Stimulated activated CD8-positive, alpha-beta memory T cell treated with anti-CD3 and anti-CD28 coated beads, Interleukin-12 subunit alpha, Interleukin-12 subunit beta, amount 100 ng/mL, for 24 hours (primary cell): ENCODE measurements around the gene SENP7.
"Not testable (repeated sequence)": the region's sequence is repeated elsewhere in the genome, so short reads cannot be mapped to it uniquely, and the experiment has no call there.

Source experiments
- DNase-seq: peaks from one replicate; pipeline ENCODE4 v3.0.0-alpha.2; 2020; ENCODE audit errors: extremely low read depth

SENP7 gene

DNA sequence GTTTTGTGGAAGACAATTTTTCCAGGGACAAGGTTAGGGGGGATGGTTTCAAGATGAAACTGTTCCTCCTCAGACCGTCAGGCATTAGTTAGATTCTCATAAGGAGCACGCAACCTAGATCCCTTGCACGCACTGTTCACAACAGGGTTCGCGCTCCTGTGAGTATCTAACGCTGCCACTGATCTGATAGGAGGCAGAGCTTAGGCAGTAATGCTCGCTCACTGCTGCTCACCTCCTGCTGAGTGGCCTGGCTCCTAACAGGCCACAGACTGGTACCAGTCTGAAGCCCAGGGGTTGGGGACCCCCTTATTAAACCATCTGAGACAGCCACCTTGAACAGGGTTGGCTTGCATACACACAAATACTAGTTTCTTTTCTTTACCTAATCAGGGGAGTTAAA, 179.1 kb downstream of the SENP7 start:
- DNase-seq: no peak

DNA sequence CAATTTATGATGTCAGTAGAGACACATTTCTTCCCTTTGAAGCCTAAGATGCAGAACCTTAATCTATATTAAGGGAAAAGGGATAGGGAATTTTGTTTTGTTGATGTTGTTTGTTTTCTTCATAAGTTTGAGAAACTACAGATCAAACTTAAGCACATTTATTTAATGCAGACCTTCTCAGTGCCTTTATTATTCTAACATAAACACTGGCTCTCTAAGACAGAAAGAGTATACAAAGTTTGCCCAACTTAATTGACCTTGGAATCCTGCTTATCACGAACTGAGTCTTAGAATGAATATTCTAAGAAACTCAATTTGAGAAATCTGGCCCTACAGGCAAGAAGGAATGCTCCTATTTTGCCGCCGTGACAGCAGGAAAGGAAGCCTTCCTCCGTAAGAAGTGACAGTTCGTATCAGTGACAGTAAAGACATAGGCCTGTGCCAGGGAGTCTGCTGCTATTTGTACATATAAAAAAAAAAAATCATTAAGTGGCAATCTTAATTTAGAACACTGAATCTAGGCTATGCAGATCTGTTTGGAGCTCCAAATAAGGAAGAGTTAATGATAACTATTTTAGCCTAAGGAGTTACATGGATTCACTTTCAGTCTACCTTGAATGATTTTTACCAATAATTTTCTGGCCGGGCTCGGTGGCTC, 183.9 kb downstream of the SENP7 start:
- DNase-seq: no peak

DNA sequence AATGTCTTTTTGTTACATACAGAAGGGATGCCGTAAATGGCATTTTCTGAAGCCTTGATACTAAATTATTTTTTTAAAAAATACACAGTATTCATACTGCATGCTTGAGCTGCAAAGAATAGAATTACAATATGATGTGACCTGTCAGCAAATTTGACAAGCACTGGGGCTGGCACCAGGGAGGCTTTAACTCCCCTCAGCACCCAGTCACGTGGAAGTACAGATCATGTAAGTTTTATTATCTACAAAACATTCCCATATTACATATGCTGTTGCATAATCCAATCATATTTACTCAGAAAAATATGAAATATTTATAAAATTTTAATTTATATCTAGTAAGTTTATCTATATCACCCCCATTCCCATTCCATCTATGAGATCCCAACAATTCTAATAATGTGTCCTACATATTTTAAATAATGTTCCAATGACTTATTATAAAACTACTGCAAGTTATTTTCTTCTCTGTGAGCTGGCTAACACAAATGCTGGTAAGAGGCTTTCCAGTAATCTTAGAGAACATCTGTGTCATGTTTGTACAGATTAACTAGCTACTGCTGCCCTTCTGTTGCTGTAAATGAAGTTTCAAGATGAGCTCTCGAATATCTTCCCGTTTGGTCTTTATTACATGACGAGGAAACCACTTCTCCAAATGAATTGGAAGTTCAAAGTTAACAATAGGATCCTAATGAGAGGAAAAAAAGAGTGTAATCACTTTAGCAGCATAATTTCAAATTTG, 187.4 kb downstream of the SENP7 start:
- no peak for DNase-seq

DNA sequence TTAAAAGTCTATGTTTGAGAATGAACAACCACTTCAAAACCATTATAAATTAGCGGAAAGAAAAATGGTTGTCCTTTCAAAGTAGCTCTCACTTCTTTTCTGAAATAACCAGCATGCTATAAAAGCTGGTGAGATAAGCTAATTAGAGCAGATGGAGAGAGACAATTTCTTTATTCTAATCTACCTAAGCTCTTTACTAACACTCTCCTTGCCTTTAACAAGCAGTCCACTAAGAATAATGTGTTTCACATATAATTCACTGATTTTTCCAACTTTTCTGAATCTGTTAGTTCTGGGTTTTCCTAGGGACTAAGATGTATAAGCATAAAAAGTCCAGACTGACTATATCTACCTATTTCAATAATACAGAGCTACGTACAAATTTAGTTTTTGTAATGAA, 192.5 kb downstream of the SENP7 start, which contains the start of gene IMPG2:
TSS of gene IMPG2 (minus strand) at position 101 of the 400 bp plus-strand sequence. CDS start 203 bp downstream, outside the sequence.
- no peak for DNase-seq

DNA sequence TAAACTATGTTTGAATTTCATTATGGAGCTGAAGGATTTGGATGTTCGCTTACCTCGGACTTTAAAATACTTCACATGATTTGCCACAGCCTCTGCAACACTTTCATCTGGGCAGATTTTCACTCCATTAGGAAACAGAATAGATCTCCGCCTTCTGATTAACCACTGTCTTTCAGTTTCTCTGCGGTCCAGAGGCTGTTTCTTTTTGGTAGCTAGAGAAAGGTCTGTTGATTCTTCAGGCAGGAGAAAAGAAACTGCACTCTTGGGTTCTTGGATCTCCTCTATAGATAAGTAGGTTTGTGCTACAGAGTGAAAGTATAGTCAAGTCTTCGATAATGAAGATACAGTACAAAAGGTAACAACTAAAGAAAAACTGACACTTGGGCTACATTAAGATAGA, 193.5 kb downstream of the SENP7 start:
- DNase-seq: no peak

DNA sequence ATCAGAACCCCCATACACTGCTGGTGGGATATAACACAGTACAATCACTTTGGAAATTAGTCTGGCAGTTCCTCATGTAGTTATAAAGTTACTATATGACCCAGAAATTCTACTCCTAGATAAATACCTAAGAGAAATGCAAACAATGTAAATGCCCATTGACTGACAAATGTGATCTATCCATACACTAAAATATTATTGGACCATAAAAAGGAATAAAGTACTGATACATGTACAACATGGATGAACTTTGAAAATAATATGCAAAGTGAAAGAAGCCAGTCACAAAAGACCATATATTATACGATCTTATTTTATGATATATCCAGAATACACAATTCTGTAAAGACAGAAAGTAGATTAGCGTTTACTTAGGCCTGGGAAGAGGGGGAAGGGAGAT, 200.5 kb downstream of the SENP7 start:
- no peak for DNase-seq

DNA sequence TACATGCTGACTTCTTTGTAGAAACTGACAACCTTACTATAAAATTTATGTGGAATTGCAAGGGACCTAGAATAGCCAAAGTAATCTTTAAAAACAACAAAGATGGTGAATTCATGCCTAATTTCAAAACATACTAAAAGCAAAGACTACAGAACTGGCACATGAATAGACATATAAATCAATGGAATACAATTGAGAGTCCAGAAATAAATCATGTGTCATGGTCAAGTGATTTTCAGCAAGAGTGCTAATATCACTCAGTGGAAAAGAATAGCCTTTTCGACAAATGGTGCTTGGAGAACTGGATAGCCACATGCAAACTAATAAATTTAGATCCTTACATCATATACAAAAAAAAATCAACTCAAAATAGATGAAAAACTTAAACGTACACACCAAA, 201.3 kb downstream of the SENP7 start:
- DNase-seq: no peak

DNA sequence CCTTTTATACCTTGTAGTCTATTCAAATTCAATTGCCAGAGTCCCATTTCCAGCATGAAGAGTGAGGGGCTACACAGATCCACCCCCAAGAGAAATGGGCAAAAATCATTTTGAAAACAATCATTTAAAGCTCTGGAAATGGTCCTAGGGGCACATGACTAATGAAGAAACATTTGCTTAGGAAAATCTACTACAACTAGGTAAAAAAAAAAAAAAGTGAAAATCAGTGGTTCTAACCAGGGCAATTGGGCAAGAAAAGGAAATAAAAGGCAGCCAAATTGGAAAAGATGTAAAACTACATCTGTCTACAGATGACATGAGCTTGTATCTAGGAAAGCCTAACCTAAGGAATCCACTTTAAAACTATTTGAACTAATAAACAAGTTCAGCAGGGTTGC, 202.0 kb downstream of the SENP7 start:
- no peak for DNase-seq

DNA sequence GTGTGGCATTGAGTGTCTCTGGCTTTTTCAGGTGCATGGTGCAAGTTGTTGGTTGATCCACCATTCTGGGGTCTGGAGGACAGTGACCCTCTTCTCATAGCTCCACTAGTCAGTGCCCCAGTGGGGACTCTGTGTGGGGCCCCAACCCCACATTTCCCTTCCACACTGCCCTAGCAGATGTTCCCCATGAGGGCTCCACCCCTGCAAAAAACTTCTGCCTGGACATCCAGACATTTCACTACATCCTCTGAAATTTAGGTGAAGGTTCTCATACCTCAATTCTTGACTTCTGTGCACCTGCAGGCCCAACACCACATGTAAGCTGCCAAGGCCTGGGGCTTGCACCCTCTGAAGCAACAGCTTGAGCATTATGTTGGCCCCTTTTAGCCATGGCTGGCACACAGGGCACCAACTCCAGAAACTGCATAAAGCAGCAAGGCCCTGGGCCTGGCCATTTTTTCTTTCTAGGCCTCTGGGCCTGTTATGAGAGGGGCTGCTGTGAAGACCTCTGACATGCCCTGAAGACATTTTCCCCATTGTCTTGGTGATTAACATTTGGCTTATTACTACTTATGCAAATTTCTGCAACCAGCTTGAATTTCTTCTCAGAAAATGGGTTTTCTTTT, 204.8 kb downstream of the SENP7 start:
- DNase-seq: not testable (repeated sequence)

DNA sequence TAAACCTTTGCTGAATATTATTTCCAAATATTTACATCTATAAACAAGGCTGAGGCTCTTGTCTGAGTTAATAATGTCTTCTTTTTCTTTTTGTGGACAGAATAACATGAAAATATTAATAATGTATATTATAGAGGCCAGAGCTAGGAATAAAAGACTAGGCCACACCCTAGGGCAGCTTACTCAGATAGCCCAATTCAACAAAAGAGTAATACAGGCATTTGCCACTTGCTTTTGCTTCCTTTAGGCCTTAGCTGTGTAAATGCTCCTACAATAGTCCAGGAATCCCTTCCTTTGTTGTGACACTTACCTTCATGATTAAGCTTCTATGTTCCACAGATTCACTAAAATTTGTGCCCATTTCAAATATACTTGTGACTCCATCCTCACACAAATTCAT, 209.2 kb downstream of the SENP7 start:
- no peak for DNase-seq

DNA sequence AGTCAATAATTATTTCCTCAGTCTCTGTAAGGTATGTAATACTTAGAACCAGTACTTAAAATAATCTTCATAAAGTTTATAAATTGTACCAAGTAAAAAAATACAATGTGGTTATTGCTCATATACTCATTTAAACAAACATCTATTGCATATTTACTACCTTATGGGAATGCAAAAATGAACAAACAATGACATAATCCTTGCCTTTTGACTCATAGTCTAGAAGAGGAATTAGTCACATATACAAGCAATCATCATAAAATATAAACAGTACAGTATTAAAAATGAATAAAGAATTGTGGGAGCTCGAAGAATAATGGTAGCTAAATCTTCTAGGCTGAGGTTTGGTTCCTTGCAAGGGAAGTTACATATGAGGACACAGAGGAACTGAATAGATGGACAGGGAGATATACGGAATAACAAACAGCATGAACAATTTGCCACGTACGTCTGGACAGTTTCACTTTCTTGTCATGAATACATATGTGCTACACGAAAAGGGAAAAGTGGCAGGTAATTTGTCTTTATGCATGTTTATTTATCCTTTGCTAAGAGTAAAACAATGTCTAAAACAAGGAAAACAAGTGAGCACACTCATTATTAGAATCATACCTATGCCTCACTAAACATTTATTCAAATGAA, 209.8 kb downstream of the SENP7 start:
- no peak for DNase-seq

DNA sequence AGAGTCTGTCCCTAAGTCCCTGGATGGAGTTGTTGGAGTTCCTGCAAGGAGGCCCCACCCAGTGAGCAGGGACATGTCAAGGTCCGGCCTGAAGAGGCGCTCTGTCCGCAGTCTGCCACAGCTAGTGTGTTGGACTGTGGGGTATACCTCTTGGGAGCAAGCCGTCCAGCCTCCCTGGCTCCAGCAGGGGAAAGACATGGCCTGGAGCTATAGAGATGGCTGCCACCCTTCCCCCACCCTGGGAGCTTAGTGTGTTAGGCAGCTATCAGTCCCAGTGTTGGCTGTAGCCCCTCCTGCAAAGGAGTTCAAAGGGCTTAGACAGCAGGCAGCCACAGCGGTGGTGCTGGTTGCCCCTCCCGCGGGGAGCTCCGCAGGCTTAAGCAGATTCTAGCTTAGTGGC, 212.9 kb downstream of the SENP7 start:
- DNase-seq: no peak

DNA sequence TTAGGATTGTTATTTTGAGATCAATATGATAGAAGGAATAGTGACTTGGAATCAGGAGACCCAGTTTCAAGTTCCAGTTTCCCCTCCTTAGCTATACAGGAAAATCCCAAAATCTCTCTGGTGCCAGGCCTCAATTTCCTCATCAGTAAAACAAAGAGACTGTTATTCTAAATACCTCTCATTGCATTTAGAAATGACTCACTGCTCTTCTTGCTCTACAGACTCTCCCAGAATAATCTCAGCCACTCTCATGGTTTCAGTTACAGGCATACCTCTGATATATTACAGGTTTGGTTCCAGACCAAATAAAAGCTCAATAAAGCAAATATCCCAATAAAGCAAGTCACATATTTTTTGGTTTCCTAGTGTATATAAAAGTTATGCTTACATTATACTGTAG, 221.0 kb downstream of the SENP7 start:
- DNase-seq: no peak

DNA sequence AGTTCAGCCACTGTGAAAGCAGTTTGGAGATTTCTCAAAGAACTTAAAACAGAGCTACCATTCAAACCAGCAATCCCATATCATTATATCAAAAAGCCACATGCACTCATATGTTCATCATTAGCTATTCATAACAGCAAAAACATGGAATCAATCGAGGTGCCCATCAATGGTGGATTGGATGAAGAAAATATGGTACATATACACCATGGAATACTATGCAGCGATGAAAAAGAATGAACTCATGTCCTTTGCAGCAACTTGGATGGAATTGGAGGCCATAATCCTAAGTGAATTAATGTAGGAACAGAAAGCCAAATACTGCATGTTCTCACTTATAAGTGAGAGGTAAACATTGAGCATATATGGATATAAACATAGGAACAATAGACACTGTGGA, 224.7 kb downstream of the SENP7 start:
- DNase-seq: no peak

DNA sequence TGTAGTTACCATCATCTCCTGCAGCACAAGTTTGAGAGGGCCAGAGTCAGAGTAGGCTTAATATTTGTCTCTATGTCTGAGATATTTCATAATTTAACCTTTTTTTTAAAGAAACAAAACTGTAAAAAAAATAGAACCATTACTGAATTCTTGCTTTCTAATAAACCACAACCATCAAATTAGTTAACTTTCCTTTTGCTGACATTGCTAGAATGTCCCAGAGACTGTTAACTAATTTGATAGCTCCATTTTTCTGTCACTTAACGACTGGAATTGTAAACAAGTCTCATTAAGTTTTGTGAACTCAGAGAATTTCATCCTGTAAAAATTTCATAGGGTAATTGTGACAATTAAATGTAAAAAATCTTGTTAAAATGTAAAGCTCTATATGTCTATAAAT, 228.3 kb downstream of the SENP7 start:
- no peak for DNase-seq

DNA sequence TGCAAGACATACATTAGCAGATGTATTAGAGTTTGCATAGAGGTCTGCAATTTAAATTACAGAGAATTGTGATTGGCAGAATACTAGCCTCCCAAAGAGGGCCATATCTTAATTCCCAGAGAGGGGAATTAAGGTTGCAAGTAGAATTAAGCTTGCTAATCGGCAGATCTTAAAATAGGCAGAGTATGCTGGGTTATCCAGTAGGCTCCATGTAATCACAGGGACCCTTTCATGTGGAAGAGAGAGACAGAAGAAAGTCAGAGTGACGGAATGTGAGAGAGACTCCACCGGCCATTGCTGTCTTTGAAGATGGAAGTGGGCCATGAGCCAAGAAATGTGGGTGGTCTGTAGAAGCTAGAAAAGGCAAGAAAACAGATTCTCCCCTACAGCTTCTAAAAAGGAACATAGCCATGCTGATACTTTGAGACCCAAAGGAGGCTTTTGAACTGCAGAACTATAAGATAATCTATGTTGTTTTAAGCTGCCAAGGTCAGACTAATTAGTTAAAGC, 231.4 kb downstream of the SENP7 start:
- no peak for DNase-seq

DNA sequence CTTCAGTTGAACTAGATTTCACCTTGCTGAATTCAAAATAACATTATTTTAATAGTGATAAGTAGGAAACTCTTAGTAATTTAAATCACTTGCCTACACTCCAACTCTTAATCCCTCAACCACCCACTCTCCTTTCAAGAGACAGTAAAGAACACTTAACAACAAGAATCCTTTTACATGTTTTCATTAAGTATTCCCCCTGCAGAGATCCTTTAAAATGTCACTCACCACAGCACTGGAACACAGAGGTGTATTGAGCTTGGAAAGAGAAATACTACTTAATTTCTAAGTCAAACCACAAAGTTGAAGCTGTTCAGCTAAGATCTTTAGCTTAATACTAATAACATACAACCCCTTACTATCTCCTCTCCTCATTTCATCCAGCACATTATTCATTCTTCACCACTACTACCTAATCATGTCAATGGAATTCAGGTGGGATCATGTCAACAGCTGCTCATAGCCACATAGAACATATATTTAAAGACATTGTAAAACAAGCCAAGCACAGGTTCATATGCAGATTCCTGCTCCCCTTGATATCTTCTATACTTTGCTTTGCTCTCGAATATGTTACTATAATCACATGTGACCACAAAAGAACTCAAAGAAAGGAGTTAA, 233.1 kb downstream of the SENP7 start:
- DNase-seq: no peak

DNA sequence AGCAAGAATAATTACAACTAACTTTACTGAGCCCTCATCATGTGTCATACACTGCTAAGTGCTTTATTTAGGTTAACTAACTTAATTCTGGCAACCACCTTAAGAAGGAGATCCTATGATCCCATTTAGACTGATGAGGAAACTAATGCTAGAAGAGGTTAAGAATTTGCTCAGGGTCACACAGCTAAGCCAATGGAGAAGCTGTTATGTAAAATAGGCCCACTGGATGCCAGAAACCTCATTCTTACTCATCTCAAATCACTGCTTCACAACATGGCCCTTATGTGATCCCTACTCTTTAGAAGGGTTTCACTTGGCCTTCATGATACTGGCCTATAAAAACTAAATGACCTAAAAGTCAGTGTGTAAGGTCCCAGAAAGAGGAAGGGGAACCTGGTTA, 233.8 kb downstream of the SENP7 start:
- DNase-seq: no peak

DNA sequence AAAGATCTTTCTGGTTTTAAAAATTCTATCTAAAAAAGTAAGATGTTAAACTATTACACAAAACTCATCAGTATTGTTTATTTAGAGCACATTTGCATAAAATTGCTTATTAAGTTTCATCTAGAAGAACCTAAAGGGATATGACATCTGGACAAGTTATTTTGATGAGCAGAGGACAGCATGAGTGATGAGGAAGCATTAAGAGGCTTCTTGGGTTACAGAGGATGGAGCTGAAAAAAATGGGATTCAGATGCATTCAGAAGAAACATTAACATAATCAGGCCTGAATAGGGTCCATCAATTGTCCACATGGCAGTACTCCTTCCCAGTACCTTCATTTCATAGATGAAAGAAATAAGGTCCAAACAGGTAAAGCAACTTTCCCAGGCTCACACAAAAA, 234.3 kb downstream of the SENP7 start:
- DNase-seq: no peak
